Erythroblast (primary cell): Measurements from ENCODE around the gene PTGR3.

Experiments
- GATA1 ChIP-seq: IDR thresholded peaks from 2 replicates; pipeline ENCODE4 v1.6.1; 2011; ENCODE audit warnings: low read depth, mild to moderate bottlenecking, control low read depth, low read length, moderate library complexity
- POLR2A ChIP-seq: IDR thresholded peaks from 2 replicates; pipeline ENCODE4 v1.6.1; 2011; ENCODE audit warnings: mild to moderate bottlenecking, low read length

DNA sequence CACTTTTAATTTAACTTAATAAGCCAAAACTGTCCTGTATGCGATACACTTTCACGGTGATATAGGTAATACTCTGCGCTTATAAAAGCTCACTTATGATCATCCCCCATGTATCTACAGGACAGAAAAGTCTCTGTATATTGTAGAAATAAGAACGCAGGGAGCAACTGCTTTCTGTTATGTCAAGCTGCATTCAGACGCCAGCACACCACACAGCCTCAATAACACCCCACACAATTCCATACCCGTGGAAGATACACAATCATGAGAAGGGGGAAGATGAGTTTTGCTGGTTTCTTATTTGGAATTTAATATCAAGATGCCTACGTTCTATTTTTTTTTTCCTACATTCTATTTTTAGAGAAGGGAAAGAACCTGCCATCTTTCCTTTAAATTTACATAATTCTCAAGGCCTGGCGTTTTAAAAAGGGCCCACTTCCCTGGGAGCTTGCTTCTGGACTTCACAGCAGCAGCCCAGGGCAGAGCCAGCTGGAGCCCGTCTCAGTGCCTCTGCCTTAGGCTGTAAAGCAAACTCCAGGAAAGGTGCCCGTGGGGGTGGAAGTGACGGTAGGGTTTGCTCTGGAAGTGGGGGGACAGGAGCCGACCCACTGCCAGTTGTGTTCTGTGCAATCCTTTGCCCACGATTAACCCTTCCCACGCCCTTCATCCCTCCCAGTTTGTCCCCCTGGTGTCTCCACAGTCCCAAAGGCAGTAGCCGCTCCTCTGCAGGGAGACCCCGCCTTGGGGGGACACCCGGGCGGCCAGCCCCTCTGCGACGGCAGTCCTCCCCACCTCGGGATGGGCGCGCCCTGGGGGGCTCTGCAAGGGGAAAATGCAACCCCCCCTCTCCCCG is 5.3 kb downstream of the PTGR3 start:
- no peak for TF ChIP-seq POLR2A
- TF ChIP-seq GATA1: no peak
